Measurements from ENCODE around the gene MCF2L.

The MCF2L gene

DNA sequence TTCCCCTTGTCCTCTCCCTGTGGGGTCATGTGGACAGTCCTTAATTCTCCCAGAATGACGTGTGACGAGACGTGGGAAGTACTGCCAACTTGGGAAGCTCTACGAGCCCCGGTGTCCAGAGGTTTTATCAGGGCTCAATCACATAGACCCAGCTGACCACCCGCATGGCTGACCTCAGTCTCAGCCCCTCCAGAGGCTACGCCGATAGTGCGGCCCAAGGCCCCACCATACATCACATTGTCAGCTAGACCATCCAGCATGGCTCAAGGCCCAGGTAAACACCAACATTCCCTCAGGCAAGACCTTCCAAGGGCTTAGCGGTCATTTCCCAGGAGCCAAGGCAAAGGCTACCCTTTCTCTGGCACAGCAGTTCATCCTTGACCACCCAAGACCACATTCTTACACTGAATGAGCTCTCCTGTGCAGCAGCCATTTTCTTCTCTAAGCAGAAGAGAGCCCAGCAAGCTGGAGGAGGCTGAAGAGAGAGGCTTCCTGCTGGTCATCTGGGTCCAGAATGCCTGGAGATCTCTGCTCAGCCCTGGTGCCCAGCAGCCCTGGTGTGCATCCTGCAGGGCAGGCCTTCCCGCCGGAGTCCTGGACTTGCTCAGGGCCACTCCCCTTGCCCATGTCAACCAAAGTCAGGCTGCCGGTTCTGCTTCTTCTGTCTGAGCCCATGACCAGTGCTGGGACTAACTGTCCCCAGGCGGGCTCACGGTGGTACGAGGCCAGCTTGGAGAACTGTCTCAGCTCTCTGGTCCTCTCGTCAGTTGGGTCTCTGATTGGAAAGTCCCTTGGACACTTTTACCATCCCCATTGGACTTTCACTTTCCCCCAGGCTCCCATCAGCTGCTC, 145.7 kb downstream of the MCF2L start:
- H3K9me3 ChIP-seq (ENCODE audit: insufficient read depth, low read length) = no peaks in the 10 kb centered on the region
- H3K79me2 ChIP-seq (ENCODE audit: low read length) = no peaks in the 10 kb centered on the region
- no peaks in the 10 kb centered on the region for H3K4me1 ChIP-seq (ENCODE audit: low read length)
- no peak overlapping the region for H3K4me3 ChIP-seq (ENCODE audit: low read length)
- no peaks in the 10 kb centered on the region for H4K20me1 ChIP-seq (ENCODE audit: insufficient read depth, low read length)
- 0 out of 2 replicates have a peak, but pooled peaks cover 4% of the 10 kb centered on the region for H3K27me3 ChIP-seq (ENCODE audit: low read depth, low read length)
- no peak overlapping the region for H3K27ac ChIP-seq (ENCODE audit: low read length)
- TF ChIP-seq EZH2phosphoT487 (IDR thresholded peaks at IDR 0.05; ENCODE audit: low read depth) = no peak
- TF ChIP-seq, protein P1, sequence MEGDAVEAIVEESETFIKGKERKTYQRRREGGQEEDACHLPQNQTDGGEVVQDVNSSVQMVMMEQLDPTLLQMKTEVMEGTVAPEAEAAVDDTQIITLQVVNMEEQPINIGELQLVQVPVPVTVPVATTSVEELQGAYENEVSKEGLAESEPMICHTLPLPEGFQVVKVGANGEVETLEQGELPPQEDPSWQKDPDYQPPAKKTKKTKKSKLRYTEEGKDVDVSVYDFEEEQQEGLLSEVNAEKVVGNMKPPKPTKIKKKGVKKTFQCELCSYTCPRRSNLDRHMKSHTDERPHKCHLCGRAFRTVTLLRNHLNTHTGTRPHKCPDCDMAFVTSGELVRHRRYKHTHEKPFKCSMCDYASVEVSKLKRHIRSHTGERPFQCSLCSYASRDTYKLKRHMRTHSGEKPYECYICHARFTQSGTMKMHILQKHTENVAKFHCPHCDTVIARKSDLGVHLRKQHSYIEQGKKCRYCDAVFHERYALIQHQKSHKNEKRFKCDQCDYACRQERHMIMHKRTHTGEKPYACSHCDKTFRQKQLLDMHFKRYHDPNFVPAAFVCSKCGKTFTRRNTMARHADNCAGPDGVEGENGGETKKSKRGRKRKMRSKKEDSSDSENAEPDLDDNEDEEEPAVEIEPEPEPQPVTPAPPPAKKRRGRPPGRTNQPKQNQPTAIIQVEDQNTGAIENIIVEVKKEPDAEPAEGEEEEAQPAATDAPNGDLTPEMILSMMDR (IDR thresholded peaks at IDR 0.05; ENCODE audit: low read depth, low read length) = no peak
- H3K4me2 ChIP-seq (ENCODE audit: low read length) = no peak overlapping the region
- no peak overlapping the region for H2AFZ ChIP-seq (ENCODE audit: low read depth, low read length)
- no peaks in the 10 kb centered on the region for H3K36me3 ChIP-seq (replicated peaks; ENCODE audit: low read depth, low read length)
- no peak overlapping the region for H3K9ac ChIP-seq (ENCODE audit: low read length)

DNA sequence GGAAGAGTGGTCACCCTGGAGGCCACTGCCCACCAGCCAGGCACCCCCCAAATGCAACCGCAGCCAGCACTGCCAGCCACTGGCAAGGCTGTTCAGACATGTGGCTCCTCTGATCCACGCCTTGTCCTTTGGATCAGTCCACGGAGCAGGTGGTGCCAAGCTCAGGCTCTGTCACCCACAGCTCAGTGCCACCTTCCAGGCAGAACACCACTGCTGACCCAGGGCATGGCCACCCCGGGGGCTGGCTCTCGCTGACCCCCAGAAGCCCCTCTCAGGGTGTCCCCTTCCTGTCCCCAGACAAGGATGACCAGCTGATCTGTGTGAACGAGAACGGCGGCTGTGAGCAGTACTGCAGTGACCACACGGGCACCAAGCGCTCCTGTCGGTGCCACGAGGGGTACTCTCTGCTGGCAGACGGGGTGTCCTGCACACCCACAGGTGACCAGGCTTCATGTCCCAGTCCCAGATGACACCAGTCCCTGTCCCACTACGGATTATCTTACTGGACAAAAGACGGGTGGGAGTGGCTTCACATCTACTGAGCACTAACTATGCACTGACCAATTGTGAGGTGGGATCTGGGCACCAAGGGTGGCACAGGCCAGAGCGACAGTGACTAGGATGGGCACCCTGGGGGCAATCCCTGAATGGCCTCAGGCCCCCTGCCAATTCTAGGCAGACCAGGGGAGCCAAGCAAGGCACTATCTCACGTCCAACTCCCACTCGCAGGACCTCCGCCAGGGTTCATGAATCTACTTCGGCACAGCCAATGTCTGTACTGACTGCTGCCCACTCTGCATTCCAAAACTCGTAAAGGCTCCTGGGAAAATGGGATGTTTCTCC, 146.6 kb downstream of the MCF2L start:
- 0 out of 2 replicates have a peak, but pooled peaks cover 4% of the 10 kb centered on the region for H3K27me3 ChIP-seq (ENCODE audit: low read depth, low read length)
- no peak overlapping the region for H3K4me3 ChIP-seq (ENCODE audit: low read length)
- H3K9ac ChIP-seq (ENCODE audit: low read length) = no peak overlapping the region
- H3K9me3 ChIP-seq (ENCODE audit: insufficient read depth, low read length) = no peaks in the 10 kb centered on the region
- H3K4me1 ChIP-seq (ENCODE audit: low read length) = no peaks in the 10 kb centered on the region
- no peak overlapping the region for H3K4me2 ChIP-seq (ENCODE audit: low read length)
- H3K79me2 ChIP-seq (ENCODE audit: low read length) = no peaks in the 10 kb centered on the region
- TF ChIP-seq, protein P1 (IDR thresholded peaks at IDR 0.05; ENCODE audit: low read depth, low read length) = no peak
- TF ChIP-seq EZH2phosphoT487 (IDR thresholded peaks at IDR 0.05; ENCODE audit: low read depth) = no peak
- H3K36me3 ChIP-seq (replicated peaks; ENCODE audit: low read depth, low read length) = no peaks in the 10 kb centered on the region
- H2AFZ ChIP-seq (ENCODE audit: low read depth, low read length) = no peak overlapping the region
- H3K27ac ChIP-seq (ENCODE audit: low read length) = no peak overlapping the region
- H4K20me1 ChIP-seq (ENCODE audit: insufficient read depth, low read length) = no peaks in the 10 kb centered on the region

DNA sequence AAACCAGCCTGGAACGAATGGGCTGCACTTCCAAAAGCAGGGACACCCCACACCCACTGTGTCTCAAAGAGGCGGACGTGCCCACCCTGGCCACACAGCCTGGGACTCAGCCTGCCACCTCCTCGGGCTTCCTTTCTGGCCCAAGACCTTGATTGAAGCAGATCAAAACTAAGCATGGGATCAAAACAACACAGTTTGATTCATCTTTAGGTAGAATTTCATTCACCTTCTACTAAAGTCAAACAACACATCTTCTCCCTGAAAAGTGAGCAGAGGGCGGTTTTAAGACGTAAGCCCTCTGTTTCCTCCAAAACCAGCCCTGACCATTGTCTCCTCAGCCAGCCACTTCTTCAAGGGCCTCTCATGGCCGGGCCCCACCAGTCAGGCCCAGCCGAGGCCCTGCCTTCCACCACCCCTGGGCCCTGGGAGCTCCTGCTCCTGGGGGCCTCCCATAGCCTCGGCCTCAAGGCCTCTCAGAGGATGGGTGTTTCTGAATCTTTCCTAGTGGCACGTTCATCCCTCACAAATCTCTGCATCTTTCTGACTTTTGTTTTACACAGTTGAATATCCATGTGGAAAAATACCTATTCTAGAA, 147.3 kb downstream of the MCF2L start:
- Histone ChIP-seq H2AFZ (ENCODE audit: low read depth, low read length) (no peak overlapping the region), H3K36me3 (replicated peaks; ENCODE audit: low read depth, low read length) (no peaks in the 10 kb centered on the region), H3K9me3 (ENCODE audit: insufficient read depth, low read length) (no peaks in the 10 kb centered on the region), H4K20me1 (ENCODE audit: insufficient read depth, low read length) (no peaks in the 10 kb centered on the region), H3K4me3 (ENCODE audit: low read length) (no peak overlapping the region), H3K27ac (ENCODE audit: low read length) (no peak overlapping the region), H3K4me1 (ENCODE audit: low read length) (no peaks in the 10 kb centered on the region), H3K9ac (ENCODE audit: low read length) (no peak overlapping the region), H3K4me2 (ENCODE audit: low read length) (no peak overlapping the region), H3K79me2 (ENCODE audit: low read length) (no peaks in the 10 kb centered on the region), H3K27me3 (ENCODE audit: low read depth, low read length) (0 out of 2 replicates have a peak, but pooled peaks cover 4% of the 10 kb centered on the region)
- TF ChIP-seq, protein P1 (IDR thresholded peaks at IDR 0.05; ENCODE audit: low read depth, low read length) = no peak
- no peak for TF ChIP-seq EZH2phosphoT487 (IDR thresholded peaks at IDR 0.05; ENCODE audit: low read depth)

All from OCI-LY3 (cell line).